ENCODE measurements around the gene ESRP2. TPM values are rescaled to one million over a fixed set of nuclear protein-coding genes. Genes with fewer than 3 reads are reported as not detected.

Gene ESRP2
- total and polyA plus RNA-seq, 9 of the 15 experiments (the other 6 are each of a cell fraction or from before 2014, with no cell fraction given): 0.05 to 0.15 (median 0.07) TPM; not detected in 6

DNA sequence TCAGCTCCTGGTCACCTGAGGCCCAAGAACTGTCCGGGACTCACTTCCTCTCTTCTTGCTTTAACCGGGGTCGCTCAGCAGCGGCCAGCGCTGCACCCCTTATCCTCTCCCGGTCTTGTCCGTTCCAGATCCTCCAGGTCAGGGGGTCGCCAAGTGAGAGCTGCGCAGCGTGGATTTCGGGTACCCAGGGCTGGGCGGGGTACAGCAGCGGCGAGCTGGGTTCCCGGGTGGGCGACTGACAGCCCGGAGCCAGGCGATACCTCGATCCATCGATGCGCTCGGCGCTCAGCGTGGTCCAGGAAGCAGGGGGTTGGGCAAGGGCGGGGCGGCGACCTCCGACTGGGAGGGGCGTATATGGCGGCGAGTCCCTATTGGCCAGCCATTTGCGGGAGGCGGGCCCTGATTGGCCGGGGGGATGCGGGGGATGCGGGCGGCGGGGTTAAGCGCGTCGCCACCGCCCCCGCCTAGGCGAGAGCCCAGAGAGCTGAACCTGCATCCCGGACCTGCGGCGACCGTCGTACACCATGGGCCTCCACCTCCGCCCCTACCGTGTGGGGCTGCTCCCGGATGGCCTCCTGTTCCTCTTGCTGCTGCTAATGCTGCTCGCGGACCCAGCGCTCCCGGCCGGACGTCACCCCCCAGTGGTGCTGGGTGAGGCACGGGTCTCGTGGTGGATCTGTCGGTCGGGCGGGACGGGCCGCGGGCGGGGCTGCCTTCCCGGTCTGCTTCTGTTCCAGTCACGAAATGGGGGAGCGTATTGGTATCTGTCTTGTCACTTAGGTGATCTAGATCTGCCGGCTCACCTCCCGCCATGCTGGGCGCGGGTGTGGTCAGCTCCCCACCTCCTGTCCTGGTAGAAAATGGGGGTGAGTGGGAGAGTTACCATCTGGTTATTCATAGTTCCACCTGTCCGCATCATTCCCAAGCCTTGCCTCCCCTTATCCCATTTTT lies 9.3 kb upstream of the ESRP2 start, which contains the start of gene PLA2G15 (continued):
- TF ChIP-seq SIRT6 (IDR thresholded peaks at IDR 0.05; ENCODE audit: low read depth, low read length): no peak
- TF ChIP-seq, protein P1, sequence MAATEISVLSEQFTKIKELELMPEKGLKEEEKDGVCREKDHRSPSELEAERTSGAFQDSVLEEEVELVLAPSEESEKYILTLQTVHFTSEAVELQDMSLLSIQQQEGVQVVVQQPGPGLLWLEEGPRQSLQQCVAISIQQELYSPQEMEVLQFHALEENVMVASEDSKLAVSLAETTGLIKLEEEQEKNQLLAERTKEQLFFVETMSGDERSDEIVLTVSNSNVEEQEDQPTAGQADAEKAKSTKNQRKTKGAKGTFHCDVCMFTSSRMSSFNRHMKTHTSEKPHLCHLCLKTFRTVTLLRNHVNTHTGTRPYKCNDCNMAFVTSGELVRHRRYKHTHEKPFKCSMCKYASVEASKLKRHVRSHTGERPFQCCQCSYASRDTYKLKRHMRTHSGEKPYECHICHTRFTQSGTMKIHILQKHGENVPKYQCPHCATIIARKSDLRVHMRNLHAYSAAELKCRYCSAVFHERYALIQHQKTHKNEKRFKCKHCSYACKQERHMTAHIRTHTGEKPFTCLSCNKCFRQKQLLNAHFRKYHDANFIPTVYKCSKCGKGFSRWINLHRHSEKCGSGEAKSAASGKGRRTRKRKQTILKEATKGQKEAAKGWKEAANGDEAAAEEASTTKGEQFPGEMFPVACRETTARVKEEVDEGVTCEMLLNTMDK (IDR thresholded peaks at IDR 0.05; ENCODE audit: borderline replicate concordance, insufficient read depth, low read depth, low read length, poor library complexity, severe bottlenecking): no peak
- TF ChIP-seq, protein P2, sequence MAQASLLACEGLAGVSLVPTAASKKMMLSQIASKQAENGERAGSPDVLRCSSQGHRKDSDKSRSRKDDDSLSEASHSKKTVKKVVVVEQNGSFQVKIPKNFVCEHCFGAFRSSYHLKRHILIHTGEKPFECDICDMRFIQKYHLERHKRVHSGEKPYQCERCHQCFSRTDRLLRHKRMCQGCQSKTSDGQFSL (CRISPR knock-in tag; IDR thresholded peaks at IDR 0.05): peak; percentile 70; the same call in 1 of the 2 replicates
- TF ChIP-seq, protein P2 (tag; IDR thresholded peaks at IDR 0.05): no peak
- TF ChIP-seq, protein P3, sequence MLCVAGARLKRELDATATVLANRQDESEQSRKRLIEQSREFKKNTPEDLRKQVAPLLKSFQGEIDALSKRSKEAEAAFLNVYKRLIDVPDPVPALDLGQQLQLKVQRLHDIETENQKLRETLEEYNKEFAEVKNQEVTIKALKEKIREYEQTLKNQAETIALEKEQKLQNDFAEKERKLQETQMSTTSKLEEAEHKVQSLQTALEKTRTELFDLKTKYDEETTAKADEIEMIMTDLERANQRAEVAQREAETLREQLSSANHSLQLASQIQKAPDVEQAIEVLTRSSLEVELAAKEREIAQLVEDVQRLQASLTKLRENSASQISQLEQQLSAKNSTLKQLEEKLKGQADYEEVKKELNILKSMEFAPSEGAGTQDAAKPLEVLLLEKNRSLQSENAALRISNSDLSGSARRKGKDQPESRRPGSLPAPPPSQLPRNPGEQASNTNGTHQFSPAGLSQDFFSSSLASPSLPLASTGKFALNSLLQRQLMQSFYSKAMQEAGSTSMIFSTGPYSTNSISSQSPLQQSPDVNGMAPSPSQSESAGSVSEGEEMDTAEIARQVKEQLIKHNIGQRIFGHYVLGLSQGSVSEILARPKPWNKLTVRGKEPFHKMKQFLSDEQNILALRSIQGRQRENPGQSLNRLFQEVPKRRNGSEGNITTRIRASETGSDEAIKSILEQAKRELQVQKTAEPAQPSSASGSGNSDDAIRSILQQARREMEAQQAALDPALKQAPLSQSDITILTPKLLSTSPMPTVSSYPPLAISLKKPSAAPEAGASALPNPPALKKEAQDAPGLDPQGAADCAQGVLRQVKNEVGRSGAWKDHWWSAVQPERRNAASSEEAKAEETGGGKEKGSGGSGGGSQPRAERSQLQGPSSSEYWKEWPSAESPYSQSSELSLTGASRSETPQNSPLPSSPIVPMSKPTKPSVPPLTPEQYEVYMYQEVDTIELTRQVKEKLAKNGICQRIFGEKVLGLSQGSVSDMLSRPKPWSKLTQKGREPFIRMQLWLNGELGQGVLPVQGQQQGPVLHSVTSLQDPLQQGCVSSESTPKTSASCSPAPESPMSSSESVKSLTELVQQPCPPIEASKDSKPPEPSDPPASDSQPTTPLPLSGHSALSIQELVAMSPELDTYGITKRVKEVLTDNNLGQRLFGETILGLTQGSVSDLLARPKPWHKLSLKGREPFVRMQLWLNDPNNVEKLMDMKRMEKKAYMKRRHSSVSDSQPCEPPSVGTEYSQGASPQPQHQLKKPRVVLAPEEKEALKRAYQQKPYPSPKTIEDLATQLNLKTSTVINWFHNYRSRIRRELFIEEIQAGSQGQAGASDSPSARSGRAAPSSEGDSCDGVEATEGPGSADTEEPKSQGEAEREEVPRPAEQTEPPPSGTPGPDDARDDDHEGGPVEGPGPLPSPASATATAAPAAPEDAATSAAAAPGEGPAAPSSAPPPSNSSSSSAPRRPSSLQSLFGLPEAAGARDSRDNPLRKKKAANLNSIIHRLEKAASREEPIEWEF (CRISPR knock-in tag; IDR thresholded peaks at IDR 0.05): no peak
- no peak; the same call in 1 of the 2 replicates for TF ChIP-seq TGIF2 (CRISPR knock-in tag; IDR thresholded peaks at IDR 0.05)
- peak; percentile 6 for TF ChIP-seq DACH1 (IDR thresholded peaks at IDR 0.05; ENCODE audit: partially characterized antibody)
- TF ChIP-seq, protein P4, sequence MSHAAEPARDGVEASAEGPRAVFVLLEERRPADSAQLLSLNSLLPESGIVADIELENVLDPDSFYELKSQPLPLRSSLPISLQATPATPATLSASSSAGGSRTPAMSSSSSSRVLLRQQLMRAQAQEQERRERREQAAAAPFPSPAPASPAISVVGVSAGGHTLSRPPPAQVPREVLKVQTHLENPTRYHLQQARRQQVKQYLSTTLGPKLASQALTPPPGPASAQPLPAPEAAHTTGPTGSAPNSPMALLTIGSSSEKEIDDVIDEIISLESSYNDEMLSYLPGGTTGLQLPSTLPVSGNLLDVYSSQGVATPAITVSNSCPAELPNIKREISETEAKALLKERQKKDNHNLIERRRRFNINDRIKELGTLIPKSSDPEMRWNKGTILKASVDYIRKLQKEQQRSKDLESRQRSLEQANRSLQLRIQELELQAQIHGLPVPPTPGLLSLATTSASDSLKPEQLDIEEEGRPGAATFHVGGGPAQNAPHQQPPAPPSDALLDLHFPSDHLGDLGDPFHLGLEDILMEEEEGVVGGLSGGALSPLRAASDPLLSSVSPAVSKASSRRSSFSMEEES (CRISPR knock-in tag; IDR thresholded peaks at IDR 0.05): no peak
- TF ChIP-seq ZNF766 (CRISPR knock-in tag; conservative IDR thresholded peaks at IDR 0.05): no peak
- TF ChIP-seq SIN3B (IDR thresholded peaks at IDR 0.05; ENCODE audit: low read depth): no peak
- TF ChIP-seq ZBTB7A (IDR thresholded peaks at IDR 0.05; ENCODE audit: borderline replicate concordance, control insufficient read depth, low read depth, low read length): peak; percentile 94
- TF ChIP-seq, protein P5, sequence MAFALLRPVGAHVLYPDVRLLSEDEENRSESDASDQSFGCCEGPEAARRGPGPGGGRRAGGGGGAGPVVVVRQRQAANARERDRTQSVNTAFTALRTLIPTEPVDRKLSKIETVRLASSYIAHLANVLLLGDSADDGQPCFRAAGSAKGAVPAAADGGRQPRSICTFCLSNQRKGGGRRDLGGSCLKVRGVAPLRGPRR (CRISPR knock-in tag; IDR thresholded peaks at IDR 0.05): no peak
- no peak for TF ChIP-seq ZNF12 (CRISPR knock-in tag; IDR thresholded peaks at IDR 0.05)
- TF ChIP-seq ZC3H4 (CRISPR knock-in tag; IDR thresholded peaks at IDR 0.05; ENCODE audit: borderline replicate concordance): no peak
- no peak for TF ChIP-seq SMARCA4 (IDR thresholded peaks at IDR 0.05)

Data from K562 (cell line).